ENCODE data around the gene SGO2. TPM values are rescaled to one million over a fixed set of nuclear protein-coding genes. Genes with fewer than 3 reads are reported as not detected.

The SGO2 gene
- total RNA-seq, 3 donors from 2014 or later: 3.3 to 8.5 (median 3.8) TPM

DNA sequence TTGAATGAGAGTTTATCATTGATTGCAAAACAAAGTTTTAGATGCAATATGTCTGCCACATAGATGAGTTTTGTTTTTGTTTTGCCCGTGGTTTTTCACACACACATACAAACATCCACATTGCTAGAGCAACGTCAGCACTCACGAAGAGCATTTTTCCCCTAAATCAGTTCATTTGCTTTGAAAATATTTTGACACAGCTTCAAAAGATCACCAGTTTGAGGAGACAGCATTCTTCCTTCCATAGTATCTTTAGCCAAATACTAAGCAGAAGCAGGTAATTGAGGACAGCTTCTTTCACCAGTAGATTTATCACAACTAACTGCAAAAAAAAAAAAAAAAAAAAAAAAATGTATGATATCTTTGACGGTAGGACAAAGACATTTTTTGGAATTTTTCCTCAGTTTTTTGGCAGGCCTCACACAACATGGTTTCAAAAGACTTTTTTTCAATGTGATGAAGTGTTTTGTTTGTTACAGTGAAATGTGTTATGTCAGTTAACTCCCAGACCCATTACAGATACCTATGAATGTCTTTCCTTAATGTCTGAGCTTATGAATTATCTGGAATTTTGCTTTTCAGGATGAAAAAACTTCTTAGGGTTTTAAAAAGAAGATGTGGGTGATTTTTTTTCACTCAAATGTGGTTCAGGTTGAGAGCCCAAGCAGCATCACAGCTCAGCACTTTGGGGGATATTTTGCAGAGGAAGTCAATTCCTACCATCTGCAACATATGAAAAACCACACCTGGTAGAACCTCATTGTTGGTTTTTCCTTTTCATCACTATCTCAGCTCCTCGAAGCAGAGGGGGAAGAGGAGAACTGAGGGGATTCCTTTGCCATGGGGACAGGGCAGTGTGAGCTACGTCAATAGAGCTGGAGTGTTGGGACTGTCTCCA is 91.4 kb downstream of the SGO2 start:
- no peak overlapping the region for H3K4me3 ChIP-seq
- no peaks in the 10 kb centered on the region for H3K9me3 ChIP-seq
- no peaks in the 10 kb centered on the region for H3K4me1 ChIP-seq (ENCODE audit: low read depth)
- TF ChIP-seq, protein P1, sequence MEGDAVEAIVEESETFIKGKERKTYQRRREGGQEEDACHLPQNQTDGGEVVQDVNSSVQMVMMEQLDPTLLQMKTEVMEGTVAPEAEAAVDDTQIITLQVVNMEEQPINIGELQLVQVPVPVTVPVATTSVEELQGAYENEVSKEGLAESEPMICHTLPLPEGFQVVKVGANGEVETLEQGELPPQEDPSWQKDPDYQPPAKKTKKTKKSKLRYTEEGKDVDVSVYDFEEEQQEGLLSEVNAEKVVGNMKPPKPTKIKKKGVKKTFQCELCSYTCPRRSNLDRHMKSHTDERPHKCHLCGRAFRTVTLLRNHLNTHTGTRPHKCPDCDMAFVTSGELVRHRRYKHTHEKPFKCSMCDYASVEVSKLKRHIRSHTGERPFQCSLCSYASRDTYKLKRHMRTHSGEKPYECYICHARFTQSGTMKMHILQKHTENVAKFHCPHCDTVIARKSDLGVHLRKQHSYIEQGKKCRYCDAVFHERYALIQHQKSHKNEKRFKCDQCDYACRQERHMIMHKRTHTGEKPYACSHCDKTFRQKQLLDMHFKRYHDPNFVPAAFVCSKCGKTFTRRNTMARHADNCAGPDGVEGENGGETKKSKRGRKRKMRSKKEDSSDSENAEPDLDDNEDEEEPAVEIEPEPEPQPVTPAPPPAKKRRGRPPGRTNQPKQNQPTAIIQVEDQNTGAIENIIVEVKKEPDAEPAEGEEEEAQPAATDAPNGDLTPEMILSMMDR (IDR thresholded peaks at IDR 0.05): no peak
- no peaks in the 10 kb centered on the region for H3K36me3 ChIP-seq (ENCODE audit: low read depth)
- intact Hi-C loops (cut with DNase I, micrococcal nuclease): no loop called here
- ATAC-seq (no peak), DNase-seq (no peak)

DNA sequence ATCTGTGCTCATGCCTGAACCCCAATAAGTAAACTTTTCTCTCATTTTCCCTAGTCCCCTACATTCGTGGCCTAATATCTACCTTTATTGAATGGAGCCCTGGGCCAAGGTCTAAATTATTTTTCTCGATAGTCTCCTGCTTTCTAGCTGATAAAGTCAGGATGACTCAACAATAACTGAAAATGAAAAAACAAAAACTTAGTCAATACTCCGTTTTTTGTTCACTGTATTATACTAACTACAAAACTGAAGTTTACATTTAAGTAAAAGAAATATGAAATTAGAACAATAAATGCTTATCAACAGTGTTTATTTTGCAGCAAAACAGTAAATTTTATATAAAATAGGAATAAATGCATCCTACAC is 92.0 kb downstream of the SGO2 start:
- DNase-seq (no peak), ATAC-seq (no peak)
- H3K36me3 ChIP-seq (ENCODE audit: low read depth): no peaks in the 10 kb centered on the region
- H3K4me3 ChIP-seq: no peak overlapping the region
- intact Hi-C loops (cut with DNase I, micrococcal nuclease): no loop called here
- H3K9me3 ChIP-seq: no peaks in the 10 kb centered on the region
- TF ChIP-seq, protein P1 (IDR thresholded peaks at IDR 0.05): no peak
- no peaks in the 10 kb centered on the region for H3K4me1 ChIP-seq (ENCODE audit: low read depth)

DNA sequence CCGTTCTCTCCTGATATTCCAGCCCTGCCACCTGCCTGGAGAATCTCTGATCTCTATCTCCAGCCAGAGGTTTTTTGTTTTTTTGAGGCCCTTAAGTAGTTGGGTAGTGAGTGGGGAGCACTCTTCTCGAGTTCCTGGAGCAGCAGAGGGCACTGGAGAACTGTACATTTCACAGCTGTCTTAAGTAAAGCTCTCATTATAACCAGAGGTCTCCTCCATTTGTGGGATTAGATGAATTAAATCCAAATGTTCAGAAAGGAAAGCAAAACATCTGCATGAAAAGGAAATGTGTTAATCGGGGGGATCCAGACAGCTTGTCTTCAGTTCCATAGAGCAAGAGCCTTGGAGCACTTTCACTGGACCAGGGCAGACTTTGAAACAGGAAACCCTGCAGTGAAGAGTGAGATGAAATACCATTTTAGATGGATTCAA is 92.6 kb downstream of the SGO2 start:
- no peaks in the 10 kb centered on the region for H3K36me3 ChIP-seq (ENCODE audit: low read depth)
- H3K9me3 ChIP-seq: no peaks in the 10 kb centered on the region
- H3K4me3 ChIP-seq: no peak overlapping the region
- peak in 1 of 3 donors; percentile 23 for DNase-seq
- H3K4me1 ChIP-seq (ENCODE audit: low read depth): no peaks in the 10 kb centered on the region
- TF ChIP-seq, protein P1 (IDR thresholded peaks at IDR 0.05): no peak
- no peak for ATAC-seq
- intact Hi-C loops (cut with DNase I, micrococcal nuclease): no loop called here

DNA sequence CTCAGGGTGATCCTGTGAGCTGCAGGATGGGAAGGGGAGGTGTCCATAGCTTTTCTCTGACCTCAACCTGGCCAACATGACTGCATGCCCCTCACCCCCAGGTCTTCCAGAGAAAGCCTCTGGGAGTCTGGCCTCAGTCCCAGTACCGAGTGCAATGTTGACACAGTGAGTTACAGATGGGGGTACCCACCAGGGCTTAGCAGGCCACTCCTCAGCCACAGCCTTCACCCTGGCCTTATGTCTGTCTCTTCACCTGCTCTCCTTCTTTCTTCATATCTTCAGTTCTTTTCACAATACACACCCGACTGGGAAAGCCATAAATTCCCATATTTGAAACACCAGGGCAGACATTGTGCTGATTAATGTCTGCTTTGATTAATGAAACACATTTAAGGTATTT is 93.3 kb downstream of the SGO2 start:
- DNase-seq (no peak), ATAC-seq (no peak)
- intact Hi-C loops (cut with DNase I, micrococcal nuclease): no loop called here
- H3K4me1 ChIP-seq (ENCODE audit: low read depth): no peaks in the 10 kb centered on the region
- H3K4me3 ChIP-seq: no peak overlapping the region
- TF ChIP-seq, protein P1 (IDR thresholded peaks at IDR 0.05): no peak
- H3K36me3 ChIP-seq (ENCODE audit: low read depth): no peaks in the 10 kb centered on the region
- H3K9me3 ChIP-seq: no peaks in the 10 kb centered on the region

DNA sequence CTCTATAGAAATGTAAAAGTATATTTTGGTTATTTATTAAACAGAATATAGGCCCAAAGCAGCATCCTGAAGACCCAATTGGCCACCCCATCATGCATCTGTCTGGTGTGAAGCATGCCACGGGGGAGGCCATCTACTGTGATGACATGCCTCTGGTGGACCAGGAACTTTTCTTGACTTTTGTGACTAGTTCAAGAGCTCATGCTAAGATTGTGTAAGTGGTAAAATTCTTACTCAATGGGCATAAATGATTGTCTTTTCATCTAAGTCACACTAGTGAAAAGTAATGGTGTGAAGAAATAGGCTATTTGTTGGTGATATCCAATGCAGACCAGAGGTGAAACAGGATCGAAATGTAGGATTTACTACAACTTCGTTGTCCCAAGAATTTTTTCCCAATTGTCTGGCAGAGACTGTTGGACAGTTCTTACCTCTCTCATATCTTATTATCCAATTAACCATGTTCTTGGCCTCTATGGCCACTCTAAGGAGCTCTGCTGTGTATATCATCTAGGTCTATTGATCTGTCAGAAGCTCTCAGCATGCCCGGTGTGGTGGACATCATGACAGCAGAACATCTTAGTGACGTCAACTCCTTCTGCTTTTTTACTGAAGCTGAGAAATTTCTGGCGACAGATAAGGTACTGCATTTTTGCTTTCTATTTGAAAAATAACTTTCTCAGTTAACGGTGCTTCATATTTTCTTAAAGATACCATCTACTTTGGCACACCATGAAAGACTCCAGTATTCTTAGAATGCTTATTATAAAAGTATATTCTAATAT is 94.8 kb downstream of the SGO2 start:
- TF ChIP-seq, protein P1 (IDR thresholded peaks at IDR 0.05): no peak
- no peak for ATAC-seq
- Histone ChIP-seq H3K36me3 (ENCODE audit: low read depth) (no peaks in the 10 kb centered on the region), H3K9me3 (no peaks in the 10 kb centered on the region), H3K4me3 (no peak overlapping the region), H3K4me1 (ENCODE audit: low read depth) (no peaks in the 10 kb centered on the region)
- no peak for DNase-seq
- intact Hi-C loops (cut with DNase I, micrococcal nuclease): no loop called here
